ENCODE data around the gene SFXN5. TPM values are rescaled to one million over a fixed set of nuclear protein-coding genes. Genes with fewer than 3 reads are reported as not detected.
A peak's percentile ranks its signal among the peaks of the same experiment; 100 is the strongest.

Gene SFXN5
- total RNA-seq, 1 donor, result 17.0 TPM

GRCh38 chr2:73063472-73063871 lies 8.0 kb downstream of the SFXN5 start:
- H3K4me3 ChIP-seq (ENCODE audit: insufficient read depth, low read length), result peak overlapping the region; percentile 30
- peaks cover 31% of the 10 kb centered on the region for H3K4me1 ChIP-seq (ENCODE audit: insufficient read depth, low read length)
- H3K4me2 ChIP-seq (ENCODE audit: insufficient read depth, low read length), result peak overlapping the region; percentile 69
- peak overlapping the region; percentile 55 for H2AFZ ChIP-seq (ENCODE audit: low read length)
- no peaks in the 10 kb centered on the region for H3K27me3 ChIP-seq (ENCODE audit: insufficient read depth, low read length)
- H3K27ac ChIP-seq (ENCODE audit: low read depth, low read length), result peak overlapping the region; percentile 90
- peaks cover 3% of the 10 kb centered on the region for H4K20me1 ChIP-seq (ENCODE audit: insufficient read depth, low read length)
- peaks cover 62% of the 10 kb centered on the region for H3K79me2 ChIP-seq (ENCODE audit: insufficient read depth, low read length)
- no peak for DNase-seq (ENCODE audit: insufficient read length, low spot score, missing footprints)
- H3K36me3 ChIP-seq (ENCODE audit: insufficient read depth, low read length), result no peaks in the 10 kb centered on the region
- no peak for TF ChIP-seq CTCF (IDR thresholded peaks at IDR 0.05; ENCODE audit: extremely low read depth, low read depth, low read length)
- H3K9me3 ChIP-seq (ENCODE audit: low read depth, low read length), result no peaks in the 10 kb centered on the region

GRCh38 chr2:73059106-73059505 lies 12.4 kb downstream of the SFXN5 start:
- TF ChIP-seq CTCF (IDR thresholded peaks at IDR 0.05; ENCODE audit: extremely low read depth, low read depth, low read length), result no peak
- Histone ChIP-seq H3K79me2 (ENCODE audit: insufficient read depth, low read length) (peaks cover 41% of the 10 kb centered on the region), H3K4me1 (ENCODE audit: insufficient read depth, low read length) (peaks cover 25% of the 10 kb centered on the region), H3K27me3 (ENCODE audit: insufficient read depth, low read length) (no peaks in the 10 kb centered on the region), H3K36me3 (ENCODE audit: insufficient read depth, low read length) (peaks cover 14% of the 10 kb centered on the region), H4K20me1 (ENCODE audit: insufficient read depth, low read length) (peaks cover 5% of the 10 kb centered on the region), H3K4me3 (ENCODE audit: insufficient read depth, low read length) (no peak overlapping the region), H3K9me3 (ENCODE audit: low read depth, low read length) (no peaks in the 10 kb centered on the region), H3K27ac (ENCODE audit: low read depth, low read length) (no peak overlapping the region), H3K4me2 (ENCODE audit: insufficient read depth, low read length) (no peak overlapping the region), H2AFZ (ENCODE audit: low read length) (no peak overlapping the region)
- no peak for DNase-seq (ENCODE audit: insufficient read length, low spot score, missing footprints)

GRCh38 chr2:73054980-73055379 lies 16.5 kb downstream of the SFXN5 start:
- peaks cover 16% of the 10 kb centered on the region for H3K4me1 ChIP-seq (ENCODE audit: insufficient read depth, low read length)
- DNase-seq (ENCODE audit: insufficient read length, low spot score, missing footprints), result no peak
- H3K27ac ChIP-seq (ENCODE audit: low read depth, low read length), result no peak overlapping the region
- TF ChIP-seq CTCF (IDR thresholded peaks at IDR 0.05; ENCODE audit: extremely low read depth, low read depth, low read length), result no peak
- peaks cover 22% of the 10 kb centered on the region for H3K79me2 ChIP-seq (ENCODE audit: insufficient read depth, low read length)
- peaks cover 5% of the 10 kb centered on the region for H4K20me1 ChIP-seq (ENCODE audit: insufficient read depth, low read length)
- H3K4me2 ChIP-seq (ENCODE audit: insufficient read depth, low read length), result no peak overlapping the region
- H3K36me3 ChIP-seq (ENCODE audit: insufficient read depth, low read length), result peaks cover 14% of the 10 kb centered on the region
- H3K27me3 ChIP-seq (ENCODE audit: insufficient read depth, low read length), result no peaks in the 10 kb centered on the region
- no peak overlapping the region for H2AFZ ChIP-seq (ENCODE audit: low read length)
- H3K9me3 ChIP-seq (ENCODE audit: low read depth, low read length), result no peaks in the 10 kb centered on the region
- no peak overlapping the region for H3K4me3 ChIP-seq (ENCODE audit: insufficient read depth, low read length)

- no peaks in the 10 kb centered on the region for H3K27me3 ChIP-seq (ENCODE audit: insufficient read depth, low read length)
- no peaks in the 10 kb centered on the region for H3K9me3 ChIP-seq (ENCODE audit: low read depth, low read length)
- peaks cover 3% of the 10 kb centered on the region for H4K20me1 ChIP-seq (ENCODE audit: insufficient read depth, low read length)
- TF ChIP-seq CTCF (IDR thresholded peaks at IDR 0.05; ENCODE audit: extremely low read depth, low read depth, low read length), result no peak
- no peak overlapping the region for H3K4me3 ChIP-seq (ENCODE audit: insufficient read depth, low read length)
- no peak overlapping the region for H2AFZ ChIP-seq (ENCODE audit: low read length)
- peaks cover 14% of the 10 kb centered on the region for H3K36me3 ChIP-seq (ENCODE audit: insufficient read depth, low read length)
- peaks cover 16% of the 10 kb centered on the region for H3K4me1 ChIP-seq (ENCODE audit: insufficient read depth, low read length)
- peak; percentile 84 for DNase-seq (ENCODE audit: insufficient read length, low spot score, missing footprints)
- H3K27ac ChIP-seq (ENCODE audit: low read depth, low read length), result peak overlapping the region; percentile 60
- peaks cover 7% of the 10 kb centered on the region for H3K79me2 ChIP-seq (ENCODE audit: insufficient read depth, low read length)
- H3K4me2 ChIP-seq (ENCODE audit: insufficient read depth, low read length), result peak overlapping the region; percentile 34
These were observed 18.0 kb downstream of the SFXN5 start for GRCh38 chr2:73053316-73054114.
